Measurements from ENCODE around the gene AAGAB.
"Not testable (repeated sequence)": the region's sequence is repeated elsewhere in the genome, so short reads cannot be mapped to it uniquely, and the experiment has no call there.

Gene AAGAB

DNA sequence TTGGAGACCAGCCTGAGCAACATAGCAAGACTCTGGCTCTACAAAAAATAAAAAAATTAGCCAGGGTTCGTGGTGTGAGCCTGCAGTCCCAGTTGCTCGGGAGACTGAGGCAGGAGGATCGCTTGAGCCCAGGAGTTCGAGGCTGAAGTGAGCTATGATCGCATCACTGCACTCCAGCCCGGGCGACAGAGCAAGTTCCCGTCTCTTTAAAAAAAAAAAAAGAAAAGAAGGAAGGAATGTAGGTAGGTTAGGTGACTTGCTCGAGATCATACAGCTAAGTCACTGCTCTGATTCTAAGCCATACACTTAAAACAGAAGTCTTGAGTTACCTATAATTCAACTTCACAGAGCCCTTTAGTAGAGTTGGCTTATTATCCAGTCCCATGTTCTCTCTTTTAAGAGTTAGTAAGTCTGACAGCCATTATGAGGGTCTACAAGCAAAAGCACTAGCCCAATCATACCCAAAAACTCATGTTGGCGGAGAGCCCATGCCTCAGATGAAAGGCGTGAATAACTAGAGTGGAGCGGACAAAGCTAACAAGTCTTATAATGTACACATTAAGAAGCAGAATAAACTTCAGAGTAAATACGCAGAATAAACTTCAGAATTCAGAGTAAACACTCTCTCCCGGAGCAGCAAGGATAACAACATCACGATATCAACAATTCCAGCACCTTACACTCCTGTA is 768 bp downstream of the AAGAB start:
- peak; percentile 8 for DNase-seq (ENCODE audit: low read depth, low spot score)

DNA sequence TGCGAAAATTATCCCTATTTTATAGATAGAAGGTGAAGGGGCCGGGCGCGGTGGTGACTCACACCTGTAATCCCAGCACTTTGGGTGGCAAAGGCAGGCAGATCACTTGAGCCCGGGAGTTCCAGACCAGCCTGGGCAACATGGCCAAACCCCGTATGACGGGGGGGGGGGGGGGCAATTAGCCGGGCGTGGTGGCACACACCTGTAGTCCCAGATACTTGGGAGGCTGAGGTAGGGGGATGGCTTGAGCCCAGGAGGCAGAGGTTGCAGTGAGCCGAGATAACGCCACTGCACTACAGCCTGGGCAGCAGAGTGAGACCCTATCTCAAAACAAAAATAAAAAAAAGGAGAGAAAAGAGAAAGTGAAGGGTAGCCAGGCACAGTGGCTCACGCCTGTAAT is 1.4 kb downstream of the AAGAB start:
- DNase-seq (ENCODE audit: low read depth, low spot score) = no peak

DNA sequence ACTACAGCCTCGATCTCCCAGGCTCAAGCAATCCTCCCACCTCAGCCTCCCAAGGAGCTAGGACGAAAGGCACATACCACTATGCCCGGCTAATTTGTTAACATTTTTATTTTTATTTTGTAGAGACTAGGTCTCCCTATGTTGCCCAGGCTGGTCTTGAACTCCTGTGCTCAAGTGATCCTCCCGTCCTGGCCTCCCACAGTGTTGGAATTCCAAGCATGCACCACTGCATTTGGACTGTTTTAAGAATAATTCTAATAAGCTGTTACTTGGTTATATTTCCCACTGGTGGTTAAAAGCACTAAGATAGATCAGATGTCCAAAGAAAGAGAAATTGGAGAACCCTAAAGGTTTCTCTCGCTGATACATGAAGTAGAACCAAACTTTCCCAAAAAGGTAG is 3.1 kb downstream of the AAGAB start:
- no peak for DNase-seq (ENCODE audit: low read depth, low spot score)

DNA sequence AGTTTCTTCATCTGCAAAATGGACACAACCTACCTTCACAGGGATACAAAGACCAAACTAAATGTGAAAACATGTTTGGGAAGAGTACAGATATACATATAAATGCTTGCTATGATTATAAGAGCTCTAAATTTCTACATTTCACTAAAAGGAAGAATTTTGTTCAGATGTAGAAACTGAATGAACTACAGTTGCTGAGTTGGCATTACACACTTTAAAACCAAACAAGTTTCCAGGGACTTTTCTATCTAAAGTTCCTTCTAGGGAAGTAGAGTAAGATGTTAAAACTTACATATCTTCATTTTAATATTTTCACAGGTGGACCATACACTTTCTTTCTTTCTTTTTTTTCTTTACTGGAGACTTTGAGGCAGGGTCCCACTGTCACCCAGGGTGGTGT is 4.6 kb downstream of the AAGAB start:
- DNase-seq (ENCODE audit: low read depth, low spot score) = no peak

DNA sequence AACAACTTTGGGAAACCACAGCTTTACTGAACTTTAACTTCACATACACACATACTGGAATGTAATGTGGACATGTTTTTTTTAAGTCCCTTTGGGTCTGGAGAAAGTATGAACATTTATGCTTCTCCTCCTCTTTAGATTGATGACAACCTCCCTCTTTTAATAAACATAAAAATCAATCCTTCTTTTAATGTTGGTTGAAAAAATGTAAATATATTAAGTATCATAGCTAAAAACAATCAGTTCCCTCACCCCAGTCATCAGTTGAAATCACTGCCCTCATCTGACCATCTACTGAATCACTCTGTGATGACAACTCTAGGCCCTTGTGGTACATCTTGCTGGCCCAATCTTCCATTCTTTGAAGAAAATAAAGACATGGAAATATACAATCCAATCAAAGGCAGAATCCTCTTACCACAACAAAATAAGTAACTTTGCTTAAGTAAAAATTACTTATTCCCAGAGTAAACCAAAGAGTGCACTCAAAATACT is 6.4 kb downstream of the AAGAB start:
- DNase-seq (ENCODE audit: low read depth, low spot score) = no peak

DNA sequence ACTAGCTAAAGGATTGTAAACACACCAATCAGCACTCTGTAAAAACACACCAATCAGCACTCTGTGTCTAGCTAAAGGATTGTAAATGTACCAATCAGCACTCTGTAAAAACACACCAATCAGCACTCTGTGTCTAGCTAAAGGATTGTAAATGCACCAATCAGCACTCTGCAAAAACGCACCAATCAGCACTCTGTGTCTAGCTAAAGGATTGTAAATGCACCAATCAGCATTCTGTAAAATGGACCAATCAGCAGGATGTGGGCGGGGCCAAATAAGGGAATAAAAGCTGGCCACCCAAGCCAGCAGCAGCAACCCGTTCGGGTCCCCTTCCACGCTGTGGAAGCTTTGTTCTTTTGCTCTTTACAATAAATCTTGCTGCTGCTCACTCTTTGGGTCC is 7.9 kb downstream of the AAGAB start:
- DNase-seq (ENCODE audit: low read depth, low spot score) = not testable (repeated sequence)

DNA sequence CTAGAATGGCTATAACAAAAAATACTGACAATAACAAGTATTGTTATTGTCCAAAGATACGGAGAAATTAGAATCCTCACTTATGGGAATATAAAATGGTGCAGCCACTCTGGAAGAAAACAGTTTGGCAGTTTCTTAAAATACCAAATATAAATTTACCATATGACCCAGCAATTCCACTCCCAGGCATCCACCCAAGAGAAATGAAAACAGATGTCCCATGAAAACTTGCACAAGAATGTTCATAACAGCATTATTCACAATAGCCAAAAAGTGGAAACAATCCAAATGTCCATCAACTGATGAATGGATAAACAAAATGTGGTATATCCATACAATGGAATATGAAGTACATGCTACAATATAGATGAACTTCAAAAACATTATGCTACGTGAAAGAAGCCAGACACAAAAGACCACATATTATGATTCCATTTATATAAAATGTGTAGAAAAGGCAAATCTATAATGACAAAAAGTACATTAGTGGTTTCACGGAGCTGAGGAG is 9.4 kb downstream of the AAGAB start:
- DNase-seq (ENCODE audit: low read depth, low spot score) = no peak

DNA sequence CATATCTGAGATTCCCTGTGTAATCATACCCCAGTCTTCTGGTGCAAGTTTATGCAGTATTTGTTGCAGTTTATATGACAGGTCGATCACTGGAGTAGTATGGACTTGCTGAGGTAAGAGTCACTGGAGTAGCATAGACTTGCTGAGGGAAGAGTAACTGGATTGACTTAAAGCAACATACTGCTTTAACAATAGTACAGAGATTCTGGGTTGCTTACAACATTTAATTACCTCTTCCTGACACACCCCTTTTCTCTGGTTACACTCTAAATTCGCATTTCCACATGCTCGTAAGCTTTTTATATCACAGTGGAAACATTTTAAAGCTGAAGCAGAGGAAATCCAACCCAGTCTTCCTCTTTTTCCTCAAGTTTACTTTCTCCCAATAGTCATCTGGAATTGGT is 11.8 kb downstream of the AAGAB start:
- no peak for DNase-seq (ENCODE audit: low read depth, low spot score)

DNA sequence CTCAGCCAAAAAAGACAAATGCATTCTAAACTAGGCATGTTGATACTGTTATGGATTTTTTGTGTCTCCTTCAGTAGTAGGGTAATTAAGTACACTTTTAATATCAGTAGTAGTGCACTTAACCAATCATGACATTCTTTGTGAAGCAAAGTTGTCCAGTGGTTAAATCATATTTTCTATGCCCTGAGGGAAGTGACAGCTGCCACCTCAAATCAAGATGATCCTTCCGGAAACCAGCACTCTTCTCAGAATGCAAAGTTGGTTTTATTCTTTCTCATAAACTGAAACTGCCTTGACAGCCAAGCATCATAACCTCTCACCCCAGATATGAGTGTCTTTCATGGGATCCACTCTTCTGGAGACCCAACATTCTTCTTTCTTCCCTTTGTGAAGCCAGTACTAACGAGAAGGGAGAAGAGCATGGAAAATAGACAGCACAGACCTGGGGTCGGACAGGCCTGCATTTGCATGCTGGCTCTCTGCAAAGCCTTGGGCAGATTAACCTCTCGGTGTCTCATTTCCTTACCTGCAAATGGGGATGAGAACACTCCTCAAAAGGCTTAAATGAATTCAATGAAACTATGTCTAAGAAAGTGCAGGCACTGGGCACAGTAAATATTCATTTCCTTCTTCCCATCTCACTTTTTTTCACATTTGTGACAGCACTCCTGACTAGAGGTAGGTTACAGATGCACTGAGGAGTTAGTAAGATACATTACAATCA is 13.2 kb downstream of the AAGAB start:
- peak; percentile 11 for DNase-seq (ENCODE audit: low read depth, low spot score)

DNA sequence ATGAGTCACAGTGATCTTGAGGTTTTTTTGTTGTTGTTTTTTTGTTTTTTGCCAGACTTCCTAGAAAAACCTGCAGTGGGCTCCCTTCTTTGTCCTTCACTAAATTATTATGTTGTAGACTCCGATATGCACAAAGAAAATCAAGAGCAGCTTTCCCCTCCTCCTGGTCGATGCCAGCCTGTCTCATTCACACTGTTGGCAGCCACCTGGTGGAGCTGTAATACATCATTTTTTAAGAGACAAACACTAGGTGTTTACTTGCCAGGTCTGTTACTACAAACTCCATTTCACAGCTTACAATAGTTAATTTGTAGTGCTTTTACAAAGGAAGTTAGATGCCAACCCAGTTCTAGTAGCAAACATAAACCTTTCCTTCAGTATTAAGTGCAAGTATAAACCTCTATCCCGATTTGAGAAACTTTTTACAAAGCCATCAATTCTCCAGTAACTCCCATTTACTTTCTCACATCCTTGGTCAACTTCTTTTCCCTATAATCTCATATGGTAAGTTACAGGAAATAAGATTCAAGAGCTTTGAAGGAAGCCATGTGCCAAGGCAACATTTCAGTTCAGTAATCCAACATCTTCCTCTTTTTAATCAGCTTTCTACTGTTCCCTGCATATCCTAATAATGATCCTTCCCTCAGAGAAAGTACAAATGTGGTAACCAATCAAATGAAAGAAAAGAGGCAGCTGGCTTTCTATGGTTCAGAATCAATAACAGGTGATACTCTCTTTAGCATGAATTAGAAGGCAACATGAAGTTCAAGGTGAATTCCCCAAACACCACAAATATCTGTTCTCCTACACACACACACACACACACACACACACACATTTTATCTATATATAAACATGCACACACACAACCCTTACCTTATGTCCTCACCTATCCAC is 14.0 kb downstream of the AAGAB start:
- no peak for DNase-seq (ENCODE audit: low read depth, low spot score)

DNA sequence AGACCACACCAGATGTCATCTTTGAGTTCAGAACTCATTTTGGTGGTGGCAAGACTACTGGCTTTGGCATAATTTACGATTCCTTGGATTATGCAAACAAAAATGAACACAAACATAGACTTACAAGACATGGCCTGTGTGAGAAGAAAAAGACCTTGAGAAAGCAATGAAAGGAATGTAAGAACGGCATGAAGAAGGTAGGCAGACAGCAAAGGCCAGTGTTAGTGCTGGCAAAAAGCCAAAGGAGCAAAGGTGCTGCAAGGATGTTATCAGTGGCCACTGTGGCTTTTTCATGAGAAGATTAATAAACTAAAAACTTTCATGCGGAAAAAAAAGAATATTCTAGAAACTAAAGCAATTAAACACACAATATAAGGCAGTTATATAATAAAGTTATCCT is 21.9 kb downstream of the AAGAB start:
- DNase-seq (ENCODE audit: low read depth, low spot score) = no peak

DNA sequence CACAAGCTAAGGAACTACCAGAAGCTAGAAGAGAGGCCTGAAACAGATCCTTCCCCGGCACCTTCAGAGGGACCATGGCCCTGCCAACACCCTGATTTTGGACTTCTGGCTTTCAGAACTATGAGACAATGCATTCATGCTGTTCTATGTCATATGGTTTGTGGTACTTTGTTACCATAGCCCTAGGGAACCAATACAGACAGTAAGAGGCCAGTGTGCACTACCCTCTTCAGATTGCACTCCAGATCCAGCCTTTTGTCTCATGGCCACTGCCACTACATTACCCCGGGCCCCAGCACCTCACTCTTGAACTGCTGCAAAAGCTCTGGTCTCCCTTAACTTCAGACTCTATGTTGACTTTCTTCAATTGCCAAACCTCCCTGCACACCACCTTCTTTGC is 24.0 kb downstream of the AAGAB start:
- DNase-seq (ENCODE audit: low read depth, low spot score) = no peak

DNA sequence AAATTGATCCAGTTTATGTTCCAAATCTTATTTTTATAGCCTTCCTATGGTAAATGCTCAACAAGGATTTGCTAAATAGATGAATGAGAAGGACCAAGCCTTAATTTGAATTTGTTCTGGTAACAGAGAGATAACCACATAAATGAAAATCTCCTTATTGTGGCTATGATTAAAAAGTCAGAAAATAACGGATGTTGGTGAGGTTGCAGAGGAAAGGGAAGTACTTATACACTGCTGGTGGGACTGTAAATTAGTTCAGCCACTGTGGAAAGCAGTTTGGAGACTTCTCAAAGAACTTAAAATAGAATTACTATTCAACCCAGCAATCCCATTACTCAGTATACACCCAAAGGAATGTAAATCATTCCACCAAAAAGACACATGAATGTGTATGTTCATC is 26.2 kb downstream of the AAGAB start:
- no peak for DNase-seq (ENCODE audit: low read depth, low spot score)

DNA sequence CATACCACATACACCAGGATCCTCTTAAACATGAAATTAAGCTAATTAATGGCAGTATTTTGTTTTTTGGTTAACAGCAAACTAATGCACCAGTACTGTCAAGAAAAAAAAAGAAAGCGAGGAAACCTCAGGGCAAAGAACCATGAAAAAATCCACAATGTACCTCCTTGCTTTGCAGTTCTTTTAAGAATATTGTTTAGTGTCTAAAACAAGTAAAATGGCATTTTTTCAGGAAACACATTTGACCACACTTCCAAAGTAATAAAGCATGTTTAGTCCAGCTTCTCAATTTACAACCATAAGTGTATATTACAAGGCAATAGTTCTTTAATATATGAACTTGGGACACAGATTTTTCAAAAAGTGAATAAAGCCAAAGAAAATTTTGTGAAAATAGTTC is 26.6 kb downstream of the AAGAB start:
- no peak for DNase-seq (ENCODE audit: low read depth, low spot score)

DNA sequence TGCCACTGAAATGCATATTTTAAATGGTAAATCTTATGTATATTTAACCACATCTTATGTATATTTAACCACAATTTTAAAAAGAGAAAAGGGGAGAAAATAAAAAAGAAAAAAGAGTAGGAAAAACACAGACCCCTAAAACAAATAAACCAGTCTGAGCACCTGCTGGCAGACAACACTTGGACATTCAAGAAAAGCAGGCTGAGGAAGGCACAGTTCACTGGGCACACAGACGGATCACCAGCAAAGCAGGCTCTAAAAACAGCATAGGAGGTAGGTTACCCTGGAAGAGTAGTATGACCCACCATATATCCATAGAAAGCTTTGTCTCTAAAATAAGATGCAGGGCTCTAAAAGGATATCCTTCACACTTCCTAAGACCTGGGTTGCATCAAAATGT is 27.0 kb downstream of the AAGAB start:
- no peak for DNase-seq (ENCODE audit: low read depth, low spot score)

DNA sequence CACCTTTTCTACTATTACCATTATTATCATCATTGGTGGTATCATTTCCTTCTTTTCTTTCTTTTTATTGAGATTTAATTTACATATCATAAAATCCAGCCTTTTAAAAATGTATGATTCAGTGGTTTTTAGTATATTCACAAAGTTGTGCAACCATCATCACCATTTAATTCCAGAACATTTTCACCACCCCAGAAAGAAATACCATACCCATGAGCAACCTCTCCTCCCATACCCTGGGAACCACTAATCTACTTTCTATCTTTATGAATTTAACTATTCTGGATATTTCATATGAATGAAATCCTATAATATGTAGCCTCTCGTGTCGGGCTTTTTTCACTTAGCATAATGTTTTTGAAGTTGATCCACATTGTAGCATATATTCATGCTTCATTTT is 29.1 kb downstream of the AAGAB start:
- no peak for DNase-seq (ENCODE audit: low read depth, low spot score)

DNA sequence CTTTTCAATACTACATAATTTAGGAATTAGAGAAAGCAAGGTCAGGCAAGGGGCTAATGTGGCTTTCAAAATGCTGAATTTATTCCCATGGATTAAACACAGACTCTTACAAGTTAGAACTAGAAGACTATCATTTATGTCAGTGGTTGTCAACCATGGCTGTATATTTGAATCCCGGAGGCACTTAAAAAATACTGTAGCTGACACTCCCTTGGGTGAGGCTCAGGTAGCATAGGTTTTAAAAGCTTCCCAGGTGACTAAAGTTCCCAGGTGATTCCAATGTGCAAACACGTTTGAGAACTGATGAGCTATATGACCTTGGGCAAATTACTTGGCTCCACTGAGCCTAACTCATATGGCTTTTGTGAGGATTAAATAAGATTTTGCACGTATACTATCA is 29.6 kb downstream of the AAGAB start:
- no peak for DNase-seq (ENCODE audit: low read depth, low spot score)

DNA sequence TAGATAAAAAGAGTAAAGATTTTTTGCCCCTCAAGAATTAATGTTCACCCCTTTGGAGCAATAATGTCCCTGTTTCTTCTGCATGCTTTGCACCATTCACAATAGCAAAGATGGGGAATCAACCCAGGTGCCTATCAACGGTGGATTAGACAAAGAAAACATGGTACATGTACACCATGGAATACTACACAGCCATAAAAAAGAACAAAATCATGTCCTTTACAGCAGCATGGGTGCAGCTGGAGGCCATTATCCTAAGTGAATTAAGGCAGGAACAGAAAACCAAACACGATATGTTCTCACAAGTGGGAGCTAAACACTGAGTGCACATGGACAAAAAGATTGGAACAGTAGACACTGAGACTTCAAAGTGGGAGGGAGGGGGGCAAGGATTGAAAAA is 35.2 kb downstream of the AAGAB start:
- no peak for DNase-seq (ENCODE audit: low read depth, low spot score)

DNA sequence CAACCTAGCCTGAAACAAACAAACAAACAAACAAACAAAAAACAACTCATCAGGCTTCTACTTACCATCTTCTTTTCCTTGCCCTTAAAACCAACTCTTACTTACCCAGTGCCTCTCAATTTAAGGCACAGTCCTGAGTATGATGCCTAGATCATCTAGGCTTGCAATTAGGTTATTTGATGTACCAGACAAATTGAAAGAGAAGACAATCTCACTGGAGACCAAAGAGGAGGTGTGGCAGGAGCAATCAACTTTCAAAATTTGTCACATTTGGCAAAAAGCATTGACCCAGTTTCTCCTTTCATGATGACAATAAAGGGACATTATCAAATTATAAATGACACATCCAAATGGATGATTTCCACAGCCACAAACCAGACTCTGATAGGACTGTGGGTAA is 36.0 kb downstream of the AAGAB start:
- DNase-seq (ENCODE audit: low read depth, low spot score) = no peak

DNA sequence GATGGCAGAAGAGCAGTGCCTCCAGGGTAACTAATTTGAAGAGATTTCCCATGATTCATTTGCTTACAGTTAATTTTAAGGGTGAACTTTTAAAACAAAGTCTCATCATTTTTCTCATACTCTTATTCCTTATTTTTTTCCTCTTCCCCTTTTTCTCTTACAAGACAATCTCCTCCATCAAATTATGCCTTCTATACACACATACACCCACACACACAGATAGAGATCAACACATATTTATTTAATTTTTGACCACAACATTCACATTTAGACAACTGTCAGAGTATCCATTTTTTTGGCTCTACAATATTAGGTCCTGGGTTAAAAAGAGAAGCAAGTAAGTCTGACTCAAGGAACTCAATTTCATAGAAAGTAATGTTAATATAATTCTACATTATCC is 37.6 kb downstream of the AAGAB start:
- no peak for DNase-seq (ENCODE audit: low read depth, low spot score)

DNA sequence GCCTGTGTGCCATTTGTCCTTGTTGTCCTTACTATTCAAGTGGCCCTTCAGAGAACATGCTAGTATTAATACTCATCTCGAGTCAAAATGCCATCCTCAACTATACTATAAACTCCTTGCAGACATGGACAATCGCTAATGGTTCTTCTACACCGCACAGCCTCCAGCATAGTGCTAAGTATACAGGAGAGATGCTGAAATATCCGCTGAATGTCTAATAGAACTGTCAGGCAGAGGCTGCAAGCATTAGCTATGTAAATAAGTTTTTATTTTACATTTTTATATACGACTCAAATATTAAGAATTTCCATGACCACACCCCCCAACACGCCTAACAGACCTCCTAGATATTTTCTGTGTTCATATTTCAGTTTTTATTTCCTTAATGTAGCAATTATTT is 39.4 kb downstream of the AAGAB start:
- no peak for DNase-seq (ENCODE audit: low read depth, low spot score)

DNA sequence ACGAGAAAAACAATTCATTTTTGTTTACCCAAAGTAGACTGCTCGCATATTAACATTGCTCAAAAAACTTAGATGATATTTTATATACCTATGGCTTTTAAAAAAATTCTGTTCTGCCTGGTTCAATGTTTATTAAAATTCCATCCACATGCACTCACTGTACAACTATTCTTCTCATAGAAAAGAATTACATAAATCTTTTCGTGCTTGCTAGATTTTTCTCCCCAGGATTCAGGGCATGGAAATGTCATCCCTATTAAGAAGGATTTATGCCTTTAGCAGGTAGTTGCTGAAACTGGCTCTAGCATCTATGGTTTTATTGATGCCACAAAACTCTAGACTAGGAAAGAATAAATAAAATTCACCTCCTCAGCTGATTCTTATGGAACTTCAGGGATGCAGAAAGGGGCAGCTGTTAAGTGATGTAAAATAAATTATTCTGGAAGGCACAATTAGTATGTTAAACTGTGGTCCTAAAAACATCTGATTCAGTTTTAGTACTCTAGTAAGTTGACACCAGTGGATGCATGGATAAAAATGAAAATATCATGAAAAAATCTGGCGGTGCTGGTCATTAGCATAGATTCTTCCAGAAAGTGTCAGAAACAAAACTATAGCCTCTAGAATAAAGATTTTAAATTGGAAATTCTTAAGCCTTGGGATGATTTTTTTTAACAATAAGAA is 41.6 kb downstream of the AAGAB start:
- DNase-seq (ENCODE audit: low read depth, low spot score) = no peak
